Keratinocyte (primary cell): Measurements from ENCODE around the gene MLX. TPM values are rescaled to one million over a fixed set of nuclear protein-coding genes. Genes with fewer than 3 reads are reported as not detected.

Source experiments
- DNase-seq: peaks from one replicate; pipeline ENCODE4 v3.0.0-alpha.2; 2011; ENCODE audit warnings: low read depth, missing footprints, low spot score
- FAIRE-seq: peaks from 2 replicates; lab custom pipeline; 2011; peaks lifted over from hg19 to GRCh38; lab: Jason Lieb, UNC
- H2AFZ ChIP-seq: 2 replicates; pipeline ENCODE4 v1.6.0; 2012; ENCODE audit warnings: low read length, control low read depth, inconsistent platforms; ENCODE audit not compliant: control insufficient read depth
- H3K27ac ChIP-seq: 2 replicates; pipeline ENCODE4 v1.5.1; 2011; ENCODE audit warnings: low read length; ENCODE audit not compliant: control insufficient read depth, insufficient read depth
- H3K27me3 ChIP-seq: 3 replicates; pipeline ENCODE4 v1.6.0; 2011; ENCODE audit warnings: low read length; ENCODE audit not compliant: control insufficient read depth, insufficient read depth; ENCODE audit errors: extremely low read depth
- H3K36me3 ChIP-seq, 2 experiments: 2 replicates in 1 of 2; 3 replicates in 1 of 2; pipeline ENCODE4 v1.5.1; 2011; ENCODE audit warnings: low read length in 2 of 2, mild to moderate bottlenecking in 1 of 2; ENCODE audit not compliant: control insufficient read depth in 2 of 2, insufficient read depth in 2 of 2; ENCODE audit errors: extremely low read depth in 1 of 2
- H3K4me1 ChIP-seq: 3 replicates; pipeline ENCODE4 v1.5.1; 2011; ENCODE audit warnings: low read length; ENCODE audit not compliant: control insufficient read depth, insufficient read depth; ENCODE audit errors: extremely low read depth
- H3K4me2 ChIP-seq: 3 replicates; pipeline ENCODE4 v1.6.0; 2011; ENCODE audit warnings: low read depth, low read length; ENCODE audit not compliant: control insufficient read depth, insufficient read depth; ENCODE audit errors: extremely low read depth
- H3K4me3 ChIP-seq, 3 experiments: fragments of 200-600 bp in 1 of 3; sonication (generic) in 1 of 3; 2 replicates in 2 of 3; 3 replicates in 1 of 3; pipeline ENCODE4 v1.5.1; 2011 to 2016; ENCODE audit warnings: low read length in 3 of 3, mild to moderate bottlenecking in 3 of 3, control low read depth in 2 of 3, inconsistent platforms in 1 of 3, low read depth in 1 of 3, mixed read lengths in 1 of 3, mixed run types in 1 of 3, moderate library complexity in 1 of 3; ENCODE audit not compliant: control insufficient read depth in 2 of 3, insufficient read depth in 2 of 3; ENCODE audit errors: extremely low read depth in 1 of 3
- H3K79me2 ChIP-seq: 2 replicates; pipeline ENCODE4 v1.6.0; 2012; ENCODE audit warnings: low read length; ENCODE audit not compliant: control insufficient read depth, insufficient read depth
- H3K9ac ChIP-seq: 3 replicates; pipeline ENCODE4 v1.6.0; 2011; ENCODE audit warnings: low read length; ENCODE audit not compliant: control insufficient read depth, insufficient read depth; ENCODE audit errors: extremely low read depth
- H3K9me1 ChIP-seq: 3 replicates; pipeline ENCODE4 v1.6.0; 2011; ENCODE audit warnings: low read length; ENCODE audit not compliant: control insufficient read depth, insufficient read depth; ENCODE audit errors: extremely low read depth
- H3K9me3 ChIP-seq: 2 replicates; pipeline ENCODE4 v1.5.1; 2012; ENCODE audit warnings: low read depth, low read length; ENCODE audit not compliant: control insufficient read depth
- H4K20me1 ChIP-seq: 3 replicates; pipeline ENCODE4 v1.6.0; 2011; ENCODE audit warnings: low read length; ENCODE audit not compliant: control insufficient read depth, insufficient read depth; ENCODE audit errors: extremely low read depth
- CTCF ChIP-seq, 3 experiments: IDR thresholded peaks in 1 of 3; conservative IDR thresholded peaks in 1 of 3; optimal IDR thresholded peaks in 1 of 3; 2 replicates in 2 of 3; 3 replicates in 1 of 3; pipeline versions ENCODE3 to v1.5.1; 2011; ENCODE audit warnings: low read length in 3 of 3, mild to moderate bottlenecking in 3 of 3, moderate library complexity in 2 of 3, control low read depth in 1 of 3, inconsistent platforms in 1 of 3; ENCODE audit not compliant: insufficient read depth in 2 of 3; ENCODE audit errors: extremely low read depth in 1 of 3
- EZH2 ChIP-seq: IDR thresholded peaks from one replicate; pipeline ENCODE4 v1.6.1; 2012; ENCODE audit warnings: inconsistent platforms, mild to moderate bottlenecking, low read length, moderate library complexity
- dilution Hi-C: fragments of 300-500 bp; cut with MboI; formaldehyde crosslinking; loops from one replicate; pipeline ENCODE4 v1.7.0; 2020; ENCODE audit warnings: low sequenced_read_pairs; ENCODE audit not compliant: extremely low pct_ligation_motif_present
- polyA plus RNA-seq, 5 experiments: library from polyadenylated mRNA; depleted of rRNA in 3 of 5; stranded (reverse) in 3 of 5; stranded (forward) in 1 of 5; unstranded in 1 of 5; fragments of >200 nt; gene quantifications; 1 replicate in 1 of 5; 2 replicates in 3 of 5; 3 replicates in 1 of 5; pipeline versions ENCODE4 v1.2.1 to v1.2.3, GENCODE V29; 2011 to 2012; ENCODE audit warnings: missing spikeins in 2 of 5, low read depth in 1 of 5, low replicate concordance in 1 of 5

MLX gene
- polyA plus RNA-seq, 1 donor (not counting 4 experiments of a cell fraction or from before 2014, with no cell fraction given) = 39.2 TPM

- no peaks in the 10 kb centered on the region for H4K20me1 ChIP-seq
- peaks cover 41% of the 10 kb centered on the region for H3K4me1 ChIP-seq
- dilution Hi-C loops = loop anchor here (25.0 kb wide), 1 partner anchor 206 kb away; no protein-coding TSS in a partner anchor
- peak overlapping the region; percentile 91 for H3K27ac ChIP-seq
- peak overlapping the region; percentile 62 for H3K9ac ChIP-seq
- no peaks in the 10 kb centered on the region for H3K79me2 ChIP-seq
- H3K4me3 ChIP-seq = peak overlapping the region in 1 of 3 experiments; percentile 43
- H3K36me3 ChIP-seq = peaks cover 10 to 19% of the 10 kb centered on the region in 2 experiments
- FAIRE-seq = peak; percentile 68
- H3K9me3 ChIP-seq = no peaks in the 10 kb centered on the region
- peak; percentile 76 for DNase-seq
- peak overlapping the region; percentile 62 for H2AFZ ChIP-seq
- H3K4me2 ChIP-seq = peak overlapping the region; percentile 89
- TF ChIP-seq EZH2 (no peak), CTCF (optimal IDR thresholded peaks at IDR 0.05 in 1 of 3, IDR thresholded peaks at IDR 0.05 in 1 of 3, conservative IDR thresholded peaks at IDR 0.05 in 1 of 3; ENCODE audit: extremely low read depth in 1 of 3, insufficient read depth in 2 of 3, low read length in 3 of 3) (no peak)
- H3K9me1 ChIP-seq = no peaks in the 10 kb centered on the region
- no peaks in the 10 kb centered on the region for H3K27me3 ChIP-seq
Observed at GRCh38 chr17:42518046-42518754, 48.7 kb upstream of the MLX start.

GRCh38 chr17:42518755-42519545 is 48.0 kb upstream of the MLX start:
- H3K9me3 ChIP-seq = no peaks in the 10 kb centered on the region
- dilution Hi-C loops = loop anchor here (25.0 kb wide), 1 partner anchor 207 kb away; no protein-coding TSS in a partner anchor
- peaks cover 41% of the 10 kb centered on the region for H3K4me1 ChIP-seq
- H3K9me1 ChIP-seq = no peaks in the 10 kb centered on the region
- no peak overlapping the region for H3K4me3 ChIP-seq
- DNase-seq (no peak), FAIRE-seq (no peak)
- TF ChIP-seq CTCF (optimal IDR thresholded peaks at IDR 0.05 in 1 of 3, IDR thresholded peaks at IDR 0.05 in 1 of 3, conservative IDR thresholded peaks at IDR 0.05 in 1 of 3; ENCODE audit: extremely low read depth in 1 of 3, insufficient read depth in 2 of 3, low read length in 3 of 3) (no peak), EZH2 (no peak)
- H3K27ac ChIP-seq = peak overlapping the region; percentile 91
- H3K27me3 ChIP-seq = no peaks in the 10 kb centered on the region
- H3K79me2 ChIP-seq = no peaks in the 10 kb centered on the region
- H3K36me3 ChIP-seq = peaks cover 6 to 17% of the 10 kb centered on the region in 2 experiments
- H4K20me1 ChIP-seq = no peaks in the 10 kb centered on the region
- H3K9ac ChIP-seq = peak overlapping the region; percentile 62
- H3K4me2 ChIP-seq = peak overlapping the region; percentile 89
- no peak overlapping the region for H2AFZ ChIP-seq
